GM18951 (cell line): Measurements from ENCODE around the gene ZNF683.
"Not testable (repeated sequence)": the region's sequence is repeated elsewhere in the genome, so short reads cannot be mapped to it uniquely, and the experiment has no call there.

Source experiments
- POLR2A ChIP-seq: IDR thresholded peaks from 4 replicates; pipeline ENCODE4 v1.6.1; 2011; ENCODE audit warnings: mild to moderate bottlenecking; ENCODE audit not compliant: insufficient read length, insufficient read depth; ENCODE audit errors: extremely low read depth
- in situ Hi-C: fragments of 300-500 bp; cut with MboI; formaldehyde crosslinking; loops from one replicate; pipeline ENCODE4 v1.12.0; 2022; ENCODE audit warnings: low sequenced_read_pairs, mixed read lengths, inconsistent platforms; ENCODE audit not compliant: unreplicated experiment

The ZNF683 gene

GRCh38 chr1:26349877-26350244 lies 22.7 kb downstream of the ZNF683 start:
- in situ Hi-C loops = no loop called here
- no peak for TF ChIP-seq POLR2A

GRCh38 chr1:26349188-26349876 lies 23.2 kb downstream of the ZNF683 start:
- no peak for TF ChIP-seq POLR2A
- in situ Hi-C loops = no loop called here

- in situ Hi-C loops = no loop called here
- no peak for TF ChIP-seq POLR2A
Measured at GRCh38 chr1:26346274-26347033, 26.1 kb downstream of the ZNF683 start.

- TF ChIP-seq POLR2A = no peak
- in situ Hi-C loops = no loop called here
Measured at GRCh38 chr1:26345718-26346117, 26.8 kb downstream of the ZNF683 start.

GRCh38 chr1:26344147-26344920 lies 28.2 kb downstream of the ZNF683 start:
- in situ Hi-C loops = no loop called here
- TF ChIP-seq POLR2A = no peak

- no peak for TF ChIP-seq POLR2A
- in situ Hi-C loops = no loop called here
Measured at GRCh38 chr1:26340047-26340481, 32.5 kb downstream of the ZNF683 start.

- TF ChIP-seq POLR2A = no peak
Measured at GRCh38 chr1:26338670-26339069, 33.9 kb downstream of the ZNF683 start.

GRCh38 chr1:26337625-26338024 lies 34.9 kb downstream of the ZNF683 start:
- in situ Hi-C loops = no loop called here
- TF ChIP-seq POLR2A = no peak

More at GRCh38 chr1:26338670-26339069, 33.9 kb downstream of the ZNF683 start:
- in situ Hi-C loops = no loop called here

- in situ Hi-C loops = no loop called here
- TF ChIP-seq POLR2A = no peak
Measured at GRCh38 chr1:26337206-26337535, 35.4 kb downstream of the ZNF683 start.

- in situ Hi-C loops = no loop called here
- TF ChIP-seq POLR2A = no peak
Measured at GRCh38 chr1:26336477-26337205, 35.9 kb downstream of the ZNF683 start.

- TF ChIP-seq POLR2A = no peak
- in situ Hi-C loops = no loop called here
Measured at GRCh38 chr1:26335774-26336476, 36.6 kb downstream of the ZNF683 start.

- in situ Hi-C loops = not testable (repeated sequence)
Measured at GRCh38 chr1:26333312-26333711, 39.2 kb downstream of the ZNF683 start.
